ENCODE data around the gene SCFD2. TPM values are rescaled to one million over a fixed set of nuclear protein-coding genes. Genes with fewer than 3 reads are reported as not detected.
"Not testable (repeated sequence)": the region's sequence is repeated elsewhere in the genome, so short reads cannot be mapped to it uniquely, and the experiment has no call there.

SCFD2 gene
- total RNA-seq, 1 donor: 24.2 TPM

DNA sequence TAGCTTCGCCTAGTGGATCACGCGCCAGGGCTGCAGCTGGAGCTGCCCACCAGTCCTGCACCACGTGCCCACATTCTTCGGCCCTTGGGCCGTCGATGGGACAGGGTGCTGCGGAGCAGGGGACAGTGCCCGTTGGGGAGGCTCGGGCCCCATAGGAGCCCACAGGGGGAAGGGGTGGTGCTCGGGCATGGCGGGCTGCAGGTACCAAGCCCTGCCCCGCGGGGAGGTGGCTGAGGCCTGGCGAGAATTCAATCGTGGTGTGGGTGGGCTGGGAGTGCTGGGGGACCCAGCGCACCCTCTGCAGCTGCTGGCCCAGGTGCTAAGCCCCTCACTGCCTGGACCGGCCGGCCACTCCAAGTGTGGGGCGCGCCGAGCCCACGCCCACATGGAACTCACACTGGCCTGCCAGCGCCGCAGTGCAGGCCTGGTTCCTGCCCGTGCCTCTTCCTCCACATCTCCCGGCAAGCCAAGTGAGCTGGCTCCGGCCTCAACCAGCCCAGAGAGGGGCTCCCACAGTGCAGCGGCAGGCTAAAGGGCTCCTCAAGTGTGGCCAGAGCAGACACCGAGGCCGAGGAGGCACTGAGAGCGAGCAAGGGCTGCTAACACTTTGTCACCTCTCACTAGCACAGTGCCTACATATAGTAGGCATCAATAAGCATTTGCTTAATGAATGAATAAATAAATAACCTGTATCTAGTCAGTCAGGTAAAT lies 11.7 kb downstream of the SCFD2 start:
- H3K79me2 ChIP-seq (ENCODE audit: insufficient read depth, low read length): peaks cover 61% of the 10 kb centered on the region
- TF ChIP-seq, protein P1, sequence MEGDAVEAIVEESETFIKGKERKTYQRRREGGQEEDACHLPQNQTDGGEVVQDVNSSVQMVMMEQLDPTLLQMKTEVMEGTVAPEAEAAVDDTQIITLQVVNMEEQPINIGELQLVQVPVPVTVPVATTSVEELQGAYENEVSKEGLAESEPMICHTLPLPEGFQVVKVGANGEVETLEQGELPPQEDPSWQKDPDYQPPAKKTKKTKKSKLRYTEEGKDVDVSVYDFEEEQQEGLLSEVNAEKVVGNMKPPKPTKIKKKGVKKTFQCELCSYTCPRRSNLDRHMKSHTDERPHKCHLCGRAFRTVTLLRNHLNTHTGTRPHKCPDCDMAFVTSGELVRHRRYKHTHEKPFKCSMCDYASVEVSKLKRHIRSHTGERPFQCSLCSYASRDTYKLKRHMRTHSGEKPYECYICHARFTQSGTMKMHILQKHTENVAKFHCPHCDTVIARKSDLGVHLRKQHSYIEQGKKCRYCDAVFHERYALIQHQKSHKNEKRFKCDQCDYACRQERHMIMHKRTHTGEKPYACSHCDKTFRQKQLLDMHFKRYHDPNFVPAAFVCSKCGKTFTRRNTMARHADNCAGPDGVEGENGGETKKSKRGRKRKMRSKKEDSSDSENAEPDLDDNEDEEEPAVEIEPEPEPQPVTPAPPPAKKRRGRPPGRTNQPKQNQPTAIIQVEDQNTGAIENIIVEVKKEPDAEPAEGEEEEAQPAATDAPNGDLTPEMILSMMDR (IDR thresholded peaks at IDR 0.05; ENCODE audit: extremely low read depth, low read depth, low read length): no peak

DNA sequence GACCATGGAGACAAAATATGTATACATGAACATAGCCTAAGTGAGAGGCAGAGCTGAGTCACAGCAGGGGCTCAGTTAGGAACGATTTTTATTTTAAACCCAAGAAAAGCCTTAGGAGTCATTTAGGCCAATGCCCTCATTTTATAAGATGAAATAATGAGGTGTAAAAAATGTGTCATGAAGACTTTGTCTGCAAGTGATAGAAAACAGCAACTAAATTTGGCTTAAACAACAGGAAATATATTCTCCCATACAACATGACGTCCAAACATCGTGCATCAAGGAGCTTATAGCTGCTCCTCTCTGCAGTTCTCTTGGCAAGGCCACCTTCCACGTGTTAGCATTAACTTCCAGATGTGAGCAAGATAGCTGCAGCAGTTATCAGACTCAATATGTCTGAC lies 16.8 kb downstream of the SCFD2 start:
- H3K4me3 ChIP-seq (ENCODE audit: insufficient read depth, low read length): no peak overlapping the region
- DNase-seq (ENCODE audit: insufficient read length, low spot score, missing footprints): no peak
- no peak overlapping the region for H3K27ac ChIP-seq (ENCODE audit: low read depth, low read length)
- peaks cover 23% of the 10 kb centered on the region for H3K36me3 ChIP-seq (ENCODE audit: insufficient read depth, low read length)
- no peak overlapping the region for H2AFZ ChIP-seq (ENCODE audit: low read length)
- H3K27me3 ChIP-seq (ENCODE audit: insufficient read depth, low read length): no peaks in the 10 kb centered on the region
- H3K9me3 ChIP-seq (ENCODE audit: low read depth, low read length): no peaks in the 10 kb centered on the region
- H3K79me2 ChIP-seq (ENCODE audit: insufficient read depth, low read length): peaks cover 36% of the 10 kb centered on the region
- TF ChIP-seq, protein P1 (IDR thresholded peaks at IDR 0.05; ENCODE audit: extremely low read depth, low read depth, low read length): no peak
- H3K4me1 ChIP-seq (ENCODE audit: insufficient read depth, low read length): peaks cover 14% of the 10 kb centered on the region
- H3K4me2 ChIP-seq (ENCODE audit: insufficient read depth, low read length): no peak overlapping the region
- H4K20me1 ChIP-seq (ENCODE audit: insufficient read depth, low read length): no peaks in the 10 kb centered on the region

More for the DNA sequence above, 11.7 kb downstream of the SCFD2 start:
- H3K27me3 ChIP-seq (ENCODE audit: insufficient read depth, low read length): no peaks in the 10 kb centered on the region
- no peak overlapping the region for H3K4me2 ChIP-seq (ENCODE audit: insufficient read depth, low read length)
- no peaks in the 10 kb centered on the region for H3K9me3 ChIP-seq (ENCODE audit: low read depth, low read length)
- peaks cover 5% of the 10 kb centered on the region for H3K4me1 ChIP-seq (ENCODE audit: insufficient read depth, low read length)
- no peak overlapping the region for H3K4me3 ChIP-seq (ENCODE audit: insufficient read depth, low read length)
- H3K27ac ChIP-seq (ENCODE audit: low read depth, low read length): no peak overlapping the region
- H4K20me1 ChIP-seq (ENCODE audit: insufficient read depth, low read length): no peaks in the 10 kb centered on the region
- no peak overlapping the region for H2AFZ ChIP-seq (ENCODE audit: low read length)
- peaks cover 18% of the 10 kb centered on the region for H3K36me3 ChIP-seq (ENCODE audit: insufficient read depth, low read length)
- DNase-seq (ENCODE audit: insufficient read length, low spot score, missing footprints): no peak

DNA sequence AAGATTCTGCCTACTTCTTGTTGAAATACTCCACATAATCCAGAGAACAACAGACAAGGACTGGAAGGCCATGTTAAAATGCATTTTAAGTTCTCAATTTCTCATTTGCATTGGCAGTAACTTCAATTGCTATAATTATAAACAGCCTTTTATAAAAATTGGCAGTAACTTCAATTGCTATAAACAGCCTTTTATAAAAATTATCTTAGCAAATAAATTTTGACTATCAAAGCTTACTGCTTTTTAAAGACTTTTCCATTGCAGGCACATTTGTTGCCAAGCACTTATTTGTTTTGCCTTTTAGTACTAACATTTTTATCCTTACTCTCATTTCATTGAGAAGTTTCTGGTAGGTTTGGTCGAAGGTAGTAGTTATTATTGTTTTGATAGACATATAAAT lies 17.8 kb downstream of the SCFD2 start:
- Histone ChIP-seq H4K20me1 (ENCODE audit: insufficient read depth, low read length) (no peaks in the 10 kb centered on the region), H3K36me3 (ENCODE audit: insufficient read depth, low read length) (peaks cover 23% of the 10 kb centered on the region), H3K4me2 (ENCODE audit: insufficient read depth, low read length) (no peak overlapping the region), H3K79me2 (ENCODE audit: insufficient read depth, low read length) (peaks cover 32% of the 10 kb centered on the region), H3K4me1 (ENCODE audit: insufficient read depth, low read length) (peaks cover 14% of the 10 kb centered on the region), H3K27ac (ENCODE audit: low read depth, low read length) (peak overlapping the region; percentile 29), H2AFZ (ENCODE audit: low read length) (no peak overlapping the region), H3K9me3 (ENCODE audit: low read depth, low read length) (no peaks in the 10 kb centered on the region), H3K4me3 (ENCODE audit: insufficient read depth, low read length) (no peak overlapping the region), H3K27me3 (ENCODE audit: insufficient read depth, low read length) (no peaks in the 10 kb centered on the region)
- TF ChIP-seq, protein P1 (IDR thresholded peaks at IDR 0.05; ENCODE audit: extremely low read depth, low read depth, low read length): no peak
- DNase-seq (ENCODE audit: insufficient read length, low spot score, missing footprints): no peak

DNA sequence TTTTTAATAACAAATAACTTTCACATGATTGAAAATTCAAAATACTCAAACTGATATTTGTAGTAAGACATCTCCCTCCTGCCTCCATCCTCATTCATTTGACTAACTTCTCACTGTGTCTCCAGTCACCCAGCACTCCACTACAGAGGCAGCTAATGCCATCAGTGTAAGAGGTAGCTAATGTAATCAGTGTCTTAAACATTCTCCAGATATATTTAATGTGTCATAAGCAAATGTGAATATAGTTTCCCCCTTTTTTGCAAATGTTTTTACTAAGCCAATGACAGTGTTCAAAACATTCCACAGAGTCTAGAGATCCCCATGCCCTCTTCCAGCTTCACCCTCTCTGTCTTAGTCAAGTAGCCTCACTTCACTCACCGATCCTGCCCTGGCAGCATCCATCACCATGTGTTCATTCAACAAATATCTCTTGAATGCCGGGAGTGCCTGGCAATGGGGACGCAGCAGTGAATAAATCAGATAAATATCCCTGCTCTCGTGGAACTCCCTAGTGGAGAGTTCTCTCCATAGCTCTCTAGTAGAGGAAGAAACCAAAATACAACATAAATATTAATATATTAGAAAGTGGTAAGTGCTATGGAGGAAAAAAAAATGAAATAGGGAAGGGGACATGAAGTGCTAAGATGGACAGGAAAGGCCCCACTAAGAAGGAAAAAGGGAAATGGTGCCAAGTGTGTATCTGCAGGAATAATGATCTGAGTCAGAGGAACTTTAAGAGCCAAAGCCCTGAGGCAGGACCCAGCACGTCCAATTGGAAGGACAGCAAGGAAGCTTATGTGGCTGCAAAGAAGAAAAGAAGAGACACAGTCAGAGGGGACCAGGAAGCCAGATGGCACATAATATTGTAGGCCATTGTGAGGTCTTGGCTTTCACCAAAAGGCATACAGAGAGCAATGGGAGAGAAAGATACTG lies 18.7 kb downstream of the SCFD2 start:
- DNase-seq (ENCODE audit: insufficient read length, low spot score, missing footprints): peak; percentile 89
- H3K36me3 ChIP-seq (ENCODE audit: insufficient read depth, low read length): peaks cover 16% of the 10 kb centered on the region
- no peaks in the 10 kb centered on the region for H4K20me1 ChIP-seq (ENCODE audit: insufficient read depth, low read length)
- peaks cover 14% of the 10 kb centered on the region for H3K4me1 ChIP-seq (ENCODE audit: insufficient read depth, low read length)
- no peaks in the 10 kb centered on the region for H3K9me3 ChIP-seq (ENCODE audit: low read depth, low read length)
- TF ChIP-seq, protein P1 (IDR thresholded peaks at IDR 0.05; ENCODE audit: extremely low read depth, low read depth, low read length): peak; percentile 28
- peaks cover 32% of the 10 kb centered on the region for H3K79me2 ChIP-seq (ENCODE audit: insufficient read depth, low read length)
- peak overlapping the region; percentile 29 for H3K27ac ChIP-seq (ENCODE audit: low read depth, low read length)
- no peak overlapping the region for H3K4me3 ChIP-seq (ENCODE audit: insufficient read depth, low read length)
- H3K4me2 ChIP-seq (ENCODE audit: insufficient read depth, low read length): peak overlapping the region; percentile 47
- peak overlapping the region; percentile 11 for H2AFZ ChIP-seq (ENCODE audit: low read length)
- no peaks in the 10 kb centered on the region for H3K27me3 ChIP-seq (ENCODE audit: insufficient read depth, low read length)

DNA sequence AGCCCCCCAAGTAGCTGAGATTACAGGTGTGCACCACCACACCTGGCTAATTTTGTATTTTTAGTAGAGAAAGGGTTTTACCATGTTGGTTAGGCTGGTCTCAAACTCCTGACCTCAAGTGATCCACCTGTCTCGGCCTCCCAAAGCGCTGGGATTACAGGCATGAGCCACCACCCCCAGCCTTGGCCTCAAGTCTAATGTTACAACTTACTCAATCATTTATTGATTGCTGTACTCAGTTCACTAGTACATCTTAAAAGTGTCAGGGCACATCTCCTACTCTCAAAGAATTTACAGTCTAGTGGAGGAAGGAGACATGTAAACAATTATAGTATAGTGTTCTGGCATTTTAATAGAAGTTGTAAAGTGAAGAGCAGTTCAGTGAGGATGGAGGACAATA lies 19.5 kb downstream of the SCFD2 start:
- not testable (repeated sequence) for H2AFZ ChIP-seq (ENCODE audit: low read length); H3K4me3 ChIP-seq (ENCODE audit: insufficient read depth, low read length)
- H3K4me1 ChIP-seq (ENCODE audit: insufficient read depth, low read length): peaks cover 14% of the 10 kb centered on the region

More for the DNA sequence above, 19.5 kb downstream of the SCFD2 start:
- not testable (repeated sequence) for H3K4me2 ChIP-seq (ENCODE audit: insufficient read depth, low read length); H3K27me3 ChIP-seq (ENCODE audit: insufficient read depth, low read length); H4K20me1 ChIP-seq (ENCODE audit: insufficient read depth, low read length); DNase-seq (ENCODE audit: insufficient read length, low spot score, missing footprints); H3K9me3 ChIP-seq (ENCODE audit: low read depth, low read length)
- Histone ChIP-seq H3K79me2 (ENCODE audit: insufficient read depth, low read length) (peaks cover 37% of the 10 kb centered on the region), H3K36me3 (ENCODE audit: insufficient read depth, low read length) (peaks cover 11% of the 10 kb centered on the region), H3K27ac (ENCODE audit: low read depth, low read length) (peak overlapping the region; percentile 29)

All from osteoblast (primary cell).